Left lung (tissue), 10 donors: ENCODE results near the gene UBE2D4. TPM values are rescaled to one million over a fixed set of nuclear protein-coding genes. Genes with fewer than 3 reads are reported as not detected.

Experiments
- ATAC-seq: fragments of 200-7000 bp; cut with Tn5 transposase; one replicate; pipeline ENCODE4 v1.9.1; 2020; ENCODE audit warnings: moderate library complexity
- DNase-seq, 4 donors: peaks; one replicate each; pipeline ENCODE4 v3.0.0-alpha.2; 2013 to 2020
- H3K27ac ChIP-seq, 2 donors: fragments of 200-600 bp; sonication (generic) in 1 of 2; one replicate each; pipeline versions ENCODE4 v1.5.0 to v1.8.0; 2020 to 2021
- H3K27me3 ChIP-seq, 2 donors: fragments of 200-600 bp; sonication (generic) in 1 of 2; one replicate each; pipeline versions ENCODE4 v1.5.0 to v1.8.0; 2020 to 2021
- H3K36me3 ChIP-seq, 2 donors: fragments of 200-600 bp; sonication (generic) in 1 of 2; one replicate each; pipeline versions ENCODE4 v1.5.0 to v1.8.0; 2020 to 2021
- H3K4me1 ChIP-seq, 2 donors: fragments of 200-600 bp; one replicate each; pipeline ENCODE4 v1.8.0; 2021
- H3K4me3 ChIP-seq, 2 donors: fragments of 200-600 bp; sonication (generic) in 1 of 2; one replicate each; pipeline versions ENCODE4 v1.5.0 to v1.8.0; 2020 to 2021; ENCODE audit warnings: mild to moderate bottlenecking in 1 of 2
- H3K9me3 ChIP-seq, 2 donors: fragments of 200-600 bp; sonication (generic) in 1 of 2; one replicate each; pipeline versions ENCODE4 v1.5.0 to v1.8.0; 2020 to 2021
- CTCF ChIP-seq, 2 donors: fragments of 200-600 bp; sonication (generic) in 1 of 2; IDR thresholded peaks; one replicate each; pipeline versions ENCODE4 v1.5.0 to v1.8.0; 2021; ENCODE audit warnings: antibody characterized with exemption in 2 of 2
- intact Hi-C, 2 donors: fragments of 100-400 bp; cut with DNase I; formaldehyde crosslinking; loops; one replicate each; pipeline versions ENCODE4 v1.11.2 to v1.14.2; 2022
- polyA plus RNA-seq, 6 donors: library from polyadenylated mRNA; unstranded; fragments of 120-200 nt; gene quantifications; one replicate each; pipeline ENCODE4 v1.2.1, GENCODE V29; 2013; ENCODE audit not compliant: insufficient read length in 6 of 6
- total RNA-seq, 2 donors: library from RNA; stranded (reverse); fragmentation: NEBNext Ultra II Directional; extraction: Animal tissue kit (Norgen Biotek cat#: 25700); gene quantifications; one replicate each; pipeline ENCODE4 v1.2.1, GENCODE V29; 2021
- donor health status: DM: no; HTN: yes; CAD: no.
- donor health status: DM: no; HTN: no; CAD: no.

Gene UBE2D4
- total and polyA plus RNA-seq, 8 donors = 15.2 to 26.4 (median 16.6) TPM

DNA sequence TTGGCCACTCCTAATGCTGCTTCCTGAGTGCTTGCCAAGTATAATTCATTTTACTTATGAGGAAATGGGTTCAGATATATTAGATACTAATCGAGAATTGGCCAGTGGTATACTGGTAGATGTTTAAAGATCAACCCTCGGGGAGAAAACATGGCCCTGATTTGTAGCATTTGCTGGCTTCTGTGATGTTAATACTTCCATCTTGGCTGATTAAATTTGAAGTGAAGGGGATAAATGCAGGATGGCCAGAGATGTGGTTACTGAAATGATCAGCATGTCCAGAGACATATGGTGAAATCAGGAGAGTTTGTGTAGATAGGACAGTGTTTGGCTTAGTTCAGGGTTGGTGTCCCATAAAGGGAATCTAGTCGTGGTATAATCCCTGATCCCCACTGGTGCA, 11.2 kb downstream of the UBE2D4 start:
- DNase-seq = no peak
- H3K4me1 ChIP-seq = no peaks in the 10 kb centered on the region
- H3K27me3 ChIP-seq = no peaks in the 10 kb centered on the region
- no peaks in the 10 kb centered on the region for H3K36me3 ChIP-seq
- TF ChIP-seq CTCF (IDR thresholded peaks at IDR 0.05) = no peak
- H3K9me3 ChIP-seq = no peaks in the 10 kb centered on the region
- ATAC-seq = no peak
- intact Hi-C loops = no loop called here
- no peak overlapping the region for H3K4me3 ChIP-seq
- no peak overlapping the region for H3K27ac ChIP-seq

- Histone ChIP-seq H3K27me3 (no peaks in the 10 kb centered on the region), H3K9me3 (no peaks in the 10 kb centered on the region), H3K4me3 (no peak overlapping the region), H3K36me3 (peaks cover 0 to 6% of the 10 kb centered on the region in 2 donors), H3K27ac (no peak overlapping the region), H3K4me1 (no peaks in the 10 kb centered on the region)
- intact Hi-C loops = no loop called here
- TF ChIP-seq CTCF (IDR thresholded peaks at IDR 0.05) = no peak
- DNase-seq (no peak), ATAC-seq (no peak)
Measured at GRCh38 chr7:43938892-43939482, 12.8 kb downstream of the UBE2D4 start.

- no peaks in the 10 kb centered on the region for H3K4me1 ChIP-seq
- H3K36me3 ChIP-seq = peaks cover 0 to 12% of the 10 kb centered on the region in 2 donors
- H3K9me3 ChIP-seq = peaks cover 0 to 1% of the 10 kb centered on the region in 2 donors
- H3K27me3 ChIP-seq = no peaks in the 10 kb centered on the region
- no peak overlapping the region for H3K4me3 ChIP-seq
- TF ChIP-seq CTCF (IDR thresholded peaks at IDR 0.05) = no peak
- ATAC-seq (no peak), DNase-seq (no peak)
- intact Hi-C loops = no loop called here
- no peak overlapping the region for H3K27ac ChIP-seq
Measured at GRCh38 chr7:43942250-43942649, 16.0 kb downstream of the UBE2D4 start.

GRCh38 chr7:43942997-43943396, 16.8 kb downstream of the UBE2D4 start:
- TF ChIP-seq CTCF (IDR thresholded peaks at IDR 0.05) = no peak
- no peaks in the 10 kb centered on the region for H3K4me1 ChIP-seq
- peaks cover 0 to 3% of the 10 kb centered on the region in 2 donors for H3K9me3 ChIP-seq
- DNase-seq (no peak), ATAC-seq (no peak)
- H3K27me3 ChIP-seq = no peaks in the 10 kb centered on the region
- intact Hi-C loops = no loop called here
- peaks cover 0 to 14% of the 10 kb centered on the region in 2 donors for H3K36me3 ChIP-seq
- no peak overlapping the region for H3K4me3 ChIP-seq
- H3K27ac ChIP-seq = no peak overlapping the region

GRCh38 chr7:43943417-43944187, 17.4 kb downstream of the UBE2D4 start:
- Histone ChIP-seq H3K4me1 (no peaks in the 10 kb centered on the region), H3K27me3 (no peaks in the 10 kb centered on the region), H3K27ac (no peak overlapping the region), H3K9me3 (peaks cover 0 to 3% of the 10 kb centered on the region in 2 donors), H3K36me3 (peaks cover 0 to 18% of the 10 kb centered on the region in 2 donors), H3K4me3 (no peak overlapping the region)
- intact Hi-C loops = no loop called here
- ATAC-seq (no peak), DNase-seq (no peak)
- no peak for TF ChIP-seq CTCF (IDR thresholded peaks at IDR 0.05)
